ENCODE measurements around the gene F2RL3. TPM values are rescaled to one million over a fixed set of nuclear protein-coding genes. Genes with fewer than 3 reads are reported as not detected.

Gene F2RL3
- total and polyA plus RNA-seq, 9 of the 15 experiments (the other 6 are each of a cell fraction or from before 2014, with no cell fraction given) = 1.4 to 27.6 (median 11.9) TPM

- ChIA-PET POLR2A (interaction anchor here (0.6 kb wide), 1 partner anchor 15 kb away, joined by 3 read pairs; no protein-coding TSS in a partner anchor), CTCF (ENCODE audit: low intra/inter-chr PET ratio) (no interaction called here)
- no peaks in the 10 kb centered on the region for H3K9me3 ChIP-seq (replicated peaks; ENCODE audit: control insufficient read depth, insufficient read depth, low read depth, low read length)
- intact Hi-C loops (cut with micrococcal nuclease) = no loop called here
- no peaks in the 10 kb centered on the region for H3K27me3 ChIP-seq (ENCODE audit: control insufficient read depth in 2 of 2, insufficient read depth in 2 of 2, low read length in 2 of 2)
- no peak overlapping the region for H3K27ac ChIP-seq (ENCODE audit: extremely low read depth, low read depth, low read length)
- ATAC-seq (no peak), DNase-seq (ENCODE audit: extremely low read depth in 1 of 4, low spot score in 3 of 4) (no peak), FAIRE-seq (no peak)
- no peak overlapping the region for H3K9ac ChIP-seq (ENCODE audit: insufficient read depth in 1 of 2, low read depth in 2 of 2, low read length in 2 of 2)
- no peak overlapping the region for H3K4me2 ChIP-seq (ENCODE audit: insufficient read depth, low read length)
- H2AFZ ChIP-seq (ENCODE audit: low read depth, low read length) = no peak overlapping the region
- no peak overlapping the region for H3K4me3 ChIP-seq
- H3K4me1 ChIP-seq (replicated peaks in 1 of 2; ENCODE audit: control insufficient read depth in 2 of 2, insufficient read depth in 2 of 2, low read length in 2 of 2) = peaks cover 0 to 6% of the 10 kb centered on the region in 2 experiments; a peak in 1 of 5 replicates
- H3K79me2 ChIP-seq (ENCODE audit: control insufficient read depth, insufficient read depth, low read length) = no peaks in the 10 kb centered on the region; the same call in 2 of the 3 replicates
- in situ Hi-C loops (cut with MboI) = no loop called here
- H3K36me3 ChIP-seq (ENCODE audit: control insufficient read depth, insufficient read depth, low read length) = peaks cover 95% of the 10 kb centered on the region
- peaks cover 7% of the 10 kb centered on the region for H3K9me1 ChIP-seq (ENCODE audit: control insufficient read depth, insufficient read depth, low read length)
- whole genome bisulfite sequencing (ENCODE audit: insufficient coverage, low coverage, missing lambda C conversion rate) = 95% methylated on average over 14 of the region's 16 CpGs
- BruUV-seq (replicated peaks) = no TSS peak
- TF ChIP-seq PPARD (CRISPR knock-in tag; IDR thresholded peaks at IDR 0.05) (no peak), ZNF274 (IDR thresholded peaks at IDR 0.05; ENCODE audit: borderline replicate concordance, low read depth, low read length) (no peak), ZNF583 (CRISPR knock-in tag; IDR thresholded peaks at IDR 0.05) (no peak), CREB1 (IDR thresholded peaks at IDR 0.05) (no peak), CREB1 (CRISPR knock-in tag; IDR thresholded peaks at IDR 0.05) (no peak), ZNF511 (CRISPR knock-in tag; IDR thresholded peaks at IDR 0.05) (no peak), CTBP1 (IDR thresholded peaks at IDR 0.05; ENCODE audit: borderline replicate concordance) (no peak), MAFG (tag; conservative IDR thresholded peaks at IDR 0.05) (no peak), ZNF184 (CRISPR knock-in tag; IDR thresholded peaks at IDR 0.05) (no peak), FOXK2 (conservative IDR thresholded peaks at IDR 0.05 in 1 of 2, IDR thresholded peaks at IDR 0.05 in 1 of 2; ENCODE audit: low read depth in 2 of 2) (no peak)
- TF ChIP-seq, protein P1, sequence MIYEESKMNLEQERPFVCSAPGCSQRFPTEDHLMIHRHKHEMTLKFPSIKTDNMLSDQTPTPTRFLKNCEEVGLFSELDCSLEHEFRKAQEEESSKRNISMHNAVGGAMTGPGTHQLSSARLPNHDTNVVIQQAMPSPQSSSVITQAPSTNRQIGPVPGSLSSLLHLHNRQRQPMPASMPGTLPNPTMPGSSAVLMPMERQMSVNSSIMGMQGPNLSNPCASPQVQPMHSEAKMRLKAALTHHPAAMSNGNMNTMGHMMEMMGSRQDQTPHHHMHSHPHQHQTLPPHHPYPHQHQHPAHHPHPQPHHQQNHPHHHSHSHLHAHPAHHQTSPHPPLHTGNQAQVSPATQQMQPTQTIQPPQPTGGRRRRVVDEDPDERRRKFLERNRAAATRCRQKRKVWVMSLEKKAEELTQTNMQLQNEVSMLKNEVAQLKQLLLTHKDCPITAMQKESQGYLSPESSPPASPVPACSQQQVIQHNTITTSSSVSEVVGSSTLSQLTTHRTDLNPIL (CRISPR knock-in tag; IDR thresholded peaks at IDR 0.05) = no peak
- TF ChIP-seq, protein P2, sequence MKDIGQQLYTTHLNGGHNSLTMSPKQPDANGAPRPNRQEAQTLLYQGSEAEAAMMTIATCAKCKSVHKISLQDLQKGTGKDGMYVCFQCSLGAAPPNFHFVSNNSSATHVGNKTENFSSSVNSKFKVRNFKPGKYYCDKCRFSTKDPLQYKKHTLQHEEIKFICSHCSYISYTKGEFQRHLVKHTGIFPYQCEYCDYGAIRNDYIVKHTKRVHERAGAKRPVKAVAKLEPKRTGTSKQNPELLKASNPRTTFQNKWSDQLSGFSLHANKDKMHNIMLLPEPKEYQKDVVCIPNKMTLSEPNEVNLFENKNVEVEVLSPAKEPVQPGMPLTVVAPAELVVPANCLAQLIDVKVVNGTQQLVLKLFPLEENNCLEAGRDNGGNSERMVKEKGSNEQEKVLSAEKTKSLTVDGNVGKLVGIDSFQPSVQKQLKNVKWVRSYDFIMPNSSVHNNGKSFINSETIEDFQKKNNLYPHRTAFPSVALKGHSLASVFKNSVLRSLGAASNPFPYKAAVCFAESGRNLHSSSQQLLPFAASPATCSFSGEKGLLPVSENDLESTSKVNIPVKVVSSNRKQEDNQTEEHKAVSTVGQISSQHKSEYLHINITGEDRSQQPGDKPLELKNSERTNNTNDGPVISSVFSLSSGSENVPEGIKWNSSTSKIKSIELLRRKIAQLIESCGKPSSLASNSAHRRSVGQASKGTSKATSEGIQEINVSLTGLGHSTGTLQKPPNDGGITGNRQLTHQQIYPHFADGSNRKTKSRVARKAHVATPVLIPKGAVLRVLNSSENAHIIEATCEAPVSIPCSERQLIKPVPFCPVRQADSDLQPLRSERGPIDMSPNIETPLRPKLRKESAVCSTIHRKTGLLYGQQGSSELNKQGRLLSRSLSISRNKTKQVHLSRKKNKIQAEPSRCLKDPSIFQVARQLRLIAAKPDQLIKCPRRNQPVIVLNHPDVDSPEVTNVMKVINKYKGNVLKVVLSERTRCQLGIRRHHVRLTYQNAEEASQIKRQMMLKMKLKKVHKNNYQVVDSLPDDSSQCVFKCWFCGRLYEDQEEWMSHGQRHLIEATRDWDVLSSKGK (CRISPR knock-in tag; IDR thresholded peaks at IDR 0.05) = no peak
- no peaks in the 10 kb centered on the region for H4K20me1 ChIP-seq (replicated peaks; ENCODE audit: control insufficient read depth, insufficient read depth, low read length)
Observed at GRCh38 chr19:16846901-16847300, 41.9 kb upstream of the F2RL3 start.
